ENCODE data around the gene CTNND2.

Gene CTNND2

GRCh38 chr5:11455505-11455904, 448.7 kb downstream of the CTNND2 start:
- Histone ChIP-seq H4K20me1 (ENCODE audit: control insufficient read depth, insufficient read depth, low read depth, low read length) (no peaks in the 10 kb centered on the region), H3K9me2 (replicated peaks; ENCODE audit: control insufficient read depth, low read length) (no peaks in the 10 kb centered on the region), H3K79me2 (ENCODE audit: control insufficient read depth, low read length) (no peaks in the 10 kb centered on the region), H3K4me3 (ENCODE audit: low read length) (no peak overlapping the region), H3F3A (ENCODE audit: control insufficient read depth, insufficient read depth) (no peaks in the 10 kb centered on the region), H3K27ac (ENCODE audit: low read depth, low read length) (no peak overlapping the region), H3K27me3 (ENCODE audit: control insufficient read depth, low read length) (no peaks in the 10 kb centered on the region), H3K9me3 (ENCODE audit: control insufficient read depth, insufficient read depth, low read length) (no peaks in the 10 kb centered on the region), H3K4me2 (ENCODE audit: low read length) (no peak overlapping the region), H3K36me3 (ENCODE audit: control insufficient read depth, low read length) (no peaks in the 10 kb centered on the region), H3K4me1 (ENCODE audit: control insufficient read depth, low read length) (no peaks in the 10 kb centered on the region)
- TF ChIP-seq EZH2phosphoT487 (IDR thresholded peaks at IDR 0.05; ENCODE audit: borderline replicate concordance, low read length) (no peak), CTCF (IDR thresholded peaks at IDR 0.05; ENCODE audit: low read depth, low read length, poor library complexity, severe bottlenecking) (no peak)

- Histone ChIP-seq H3K27ac (ENCODE audit: low read depth, low read length) (no peak overlapping the region), H3K79me2 (ENCODE audit: control insufficient read depth, low read length) (no peaks in the 10 kb centered on the region), H3F3A (ENCODE audit: control insufficient read depth, insufficient read depth) (no peaks in the 10 kb centered on the region), H3K9me2 (replicated peaks; ENCODE audit: control insufficient read depth, low read length) (no peaks in the 10 kb centered on the region), H3K4me3 (ENCODE audit: low read length) (no peak overlapping the region), H3K36me3 (ENCODE audit: control insufficient read depth, low read length) (no peaks in the 10 kb centered on the region), H3K4me2 (ENCODE audit: low read length) (no peak overlapping the region), H3K9me3 (ENCODE audit: control insufficient read depth, insufficient read depth, low read length) (no peaks in the 10 kb centered on the region), H3K4me1 (ENCODE audit: control insufficient read depth, low read length) (no peaks in the 10 kb centered on the region), H3K27me3 (ENCODE audit: control insufficient read depth, low read length) (no peaks in the 10 kb centered on the region), H4K20me1 (ENCODE audit: control insufficient read depth, insufficient read depth, low read depth, low read length) (no peaks in the 10 kb centered on the region)
- TF ChIP-seq EZH2phosphoT487 (IDR thresholded peaks at IDR 0.05; ENCODE audit: borderline replicate concordance, low read length) (no peak), CTCF (IDR thresholded peaks at IDR 0.05; ENCODE audit: low read depth, low read length, poor library complexity, severe bottlenecking) (no peak)
Observed at GRCh38 chr5:11452852-11453251, 451.4 kb downstream of the CTNND2 start.

- no peaks in the 10 kb centered on the region for H3K27me3 ChIP-seq (ENCODE audit: control insufficient read depth, low read length)
- no peaks in the 10 kb centered on the region for H3K9me2 ChIP-seq (replicated peaks; ENCODE audit: control insufficient read depth, low read length)
- no peak overlapping the region for H3K4me2 ChIP-seq (ENCODE audit: low read length)
Observed at GRCh38 chr5:11449966-11450365, 454.3 kb downstream of the CTNND2 start.

More at GRCh38 chr5:11449966-11450365, 454.3 kb downstream of the CTNND2 start:
- H3K4me1 ChIP-seq (ENCODE audit: control insufficient read depth, low read length) = no peaks in the 10 kb centered on the region
- H3K36me3 ChIP-seq (ENCODE audit: control insufficient read depth, low read length) = no peaks in the 10 kb centered on the region
- H3K27ac ChIP-seq (ENCODE audit: low read depth, low read length) = no peak overlapping the region
- H4K20me1 ChIP-seq (ENCODE audit: control insufficient read depth, insufficient read depth, low read depth, low read length) = no peaks in the 10 kb centered on the region
- H3K9me3 ChIP-seq (ENCODE audit: control insufficient read depth, insufficient read depth, low read length) = no peaks in the 10 kb centered on the region
- no peak for TF ChIP-seq CTCF (IDR thresholded peaks at IDR 0.05; ENCODE audit: low read depth, low read length, poor library complexity, severe bottlenecking)
- TF ChIP-seq EZH2phosphoT487 (IDR thresholded peaks at IDR 0.05; ENCODE audit: borderline replicate concordance, low read length) = no peak
- no peaks in the 10 kb centered on the region for H3K79me2 ChIP-seq (ENCODE audit: control insufficient read depth, low read length)
- no peak overlapping the region for H3K4me3 ChIP-seq (ENCODE audit: low read length)
- no peaks in the 10 kb centered on the region for H3F3A ChIP-seq (ENCODE audit: control insufficient read depth, insufficient read depth)

Measured in DOHH2 (cell line).